BJ (cell line): ENCODE data around the gene ST7. TPM values are rescaled to one million over a fixed set of nuclear protein-coding genes. Genes with fewer than 3 reads are reported as not detected.

ENCODE experiments used
- CTCF ChIA-PET: fragments of 350-600 bp; formaldehyde crosslinking; extraction: SDS; loops from one replicate; lab custom pipeline; 2021; ENCODE audit warnings: antibody characterized with exemption, inconsistent platforms; lab: Yijun Ruan, JAX
- POLR2A ChIA-PET: fragments of 300-600 bp; sonication (Branson Sonifier 250); formaldehyde crosslinking; extraction: SDS; loops from one replicate; lab custom pipeline; 2021; ENCODE audit warnings: antibody characterized with exemption; lab: Charles Lee
- DNase-seq: peaks from one replicate; pipeline ENCODE4 v3.0.0-alpha.2; 2011; ENCODE audit warnings: low read depth
- H3K27me3 ChIP-seq: 2 replicates; pipeline ENCODE4 v1.6.0; 2011; ENCODE audit warnings: low read length; ENCODE audit not compliant: control insufficient read depth, insufficient read depth
- H3K36me3 ChIP-seq: 2 replicates; pipeline ENCODE4 v1.5.1; 2011; ENCODE audit warnings: low read length; ENCODE audit not compliant: control insufficient read depth, insufficient read depth
- H3K4me3 ChIP-seq: 2 replicates; pipeline ENCODE4 v1.5.1; 2011; ENCODE audit warnings: low read depth, mild to moderate bottlenecking, control low read depth, low read length
- CTCF ChIP-seq: IDR thresholded peaks from 2 replicates; pipeline ENCODE4 v1.5.1; 2011; ENCODE audit warnings: low read depth, mild to moderate bottlenecking, control low read depth, inconsistent platforms, low read length, moderate library complexity; ENCODE audit not compliant: insufficient read depth
- polyA plus RNA-seq: library from polyadenylated mRNA; depleted of rRNA; stranded (reverse); fragments of >200 nt; gene quantifications from 2 replicates; pipeline ENCODE4 v1.2.3, GENCODE V29; 2011

Gene ST7
- polyA plus RNA-seq, 1 experiment = 16.0 TPM

DNA sequence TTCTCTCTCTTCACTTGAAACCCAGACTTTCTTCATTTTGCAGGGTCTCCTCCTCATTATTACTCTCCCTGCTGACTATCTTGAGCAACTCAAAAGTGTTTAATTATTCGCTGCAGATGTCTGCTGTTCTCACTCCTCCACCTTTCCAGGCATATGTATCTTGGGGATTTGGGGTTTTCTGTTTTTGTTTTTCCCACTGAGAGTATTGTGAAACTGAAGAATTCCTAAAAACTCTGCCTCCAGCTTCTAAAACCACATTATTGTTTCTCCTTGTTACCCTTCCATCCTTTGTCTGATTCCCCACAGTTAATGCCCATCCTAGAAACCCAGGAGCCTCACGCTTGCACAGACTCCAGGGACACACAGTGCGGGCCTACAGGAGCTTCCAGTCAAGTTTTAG is 318.3 kb downstream of the ST7 start:
- no peak for DNase-seq
- CTCF ChIA-PET = interaction anchor here (1.2 kb wide), 1 partner anchor 9 kb away, joined by 3 read pairs; no protein-coding TSS in a partner anchor
- Histone ChIP-seq H3K27me3 (no peaks in the 10 kb centered on the region), H3K36me3 (no peaks in the 10 kb centered on the region), H3K4me3 (no peak overlapping the region)
- POLR2A ChIA-PET = no interaction called here
- TF ChIP-seq CTCF = no peak

- no peaks in the 10 kb centered on the region for H3K36me3 ChIP-seq
- no peak for TF ChIP-seq CTCF
- no peak overlapping the region for H3K4me3 ChIP-seq
- H3K27me3 ChIP-seq = no peaks in the 10 kb centered on the region
- ChIA-PET POLR2A (no interaction called here), CTCF (interaction anchor here (1.7 kb wide), 1 partner anchor 8 kb away, joined by 4 read pairs; no protein-coding TSS in a partner anchor)
- no peak for DNase-seq
Observed at GRCh38 chr7:117272017-117272759, 318.9 kb downstream of the ST7 start.

DNA sequence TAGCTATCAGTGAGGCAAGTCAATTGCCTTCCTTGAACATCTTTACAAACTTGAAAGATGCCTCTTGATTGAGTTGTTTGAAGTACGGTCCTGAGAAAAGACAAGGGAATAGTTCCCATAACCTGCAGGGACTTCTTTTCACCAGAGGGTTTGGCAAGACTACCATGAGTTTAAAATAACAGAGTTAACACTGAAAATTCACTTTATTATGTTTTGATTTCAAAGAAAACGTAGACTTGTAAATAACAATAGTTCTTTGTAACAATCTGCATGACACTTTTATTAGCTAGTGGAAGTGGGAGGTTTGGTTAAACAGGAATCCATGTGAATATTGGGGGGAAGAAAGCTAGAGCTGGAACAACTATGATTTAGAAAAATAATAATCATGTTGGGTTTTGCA is 320.0 kb downstream of the ST7 start:
- TF ChIP-seq CTCF = no peak
- CTCF ChIA-PET = interaction anchor here (1.7 kb wide), 1 partner anchor 10 kb away, joined by 4 read pairs; no protein-coding TSS in a partner anchor

GRCh38 chr7:117273814-117274225 is 320.5 kb downstream of the ST7 start:
- CTCF ChIA-PET = no interaction called here
- Histone ChIP-seq H3K4me3 (no peak overlapping the region), H3K36me3 (no peaks in the 10 kb centered on the region), H3K27me3 (no peaks in the 10 kb centered on the region)
- no peak for TF ChIP-seq CTCF
- POLR2A ChIA-PET = no interaction called here
- no peak for DNase-seq

More for the DNA sequence above, 320.0 kb downstream of the ST7 start:
- H3K27me3 ChIP-seq = no peaks in the 10 kb centered on the region
- no peak overlapping the region for H3K4me3 ChIP-seq
- DNase-seq = no peak
- H3K36me3 ChIP-seq = no peaks in the 10 kb centered on the region
- POLR2A ChIA-PET = no interaction called here

DNA sequence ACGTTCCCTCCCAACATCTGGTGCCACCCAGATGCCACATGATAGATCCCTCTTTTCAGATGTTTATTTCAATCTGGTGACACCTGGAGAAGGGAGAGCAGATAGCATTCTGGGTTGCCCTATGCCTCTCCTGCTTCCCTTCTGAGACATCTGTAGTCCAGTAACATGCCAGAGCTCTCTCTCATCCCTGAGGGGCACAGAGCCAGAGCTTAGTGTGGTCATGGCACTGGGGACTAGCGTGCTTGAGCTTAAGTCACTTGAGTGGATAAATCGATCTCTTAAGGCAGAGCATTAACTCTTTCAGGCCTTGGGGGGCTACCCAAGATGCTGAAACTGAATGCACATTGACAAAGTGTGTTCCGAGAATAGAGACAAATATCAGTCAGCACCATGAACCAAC is 321.6 kb downstream of the ST7 start:
- DNase-seq = no peak
- no peaks in the 10 kb centered on the region for H3K36me3 ChIP-seq
- ChIA-PET POLR2A (no interaction called here), CTCF (no interaction called here)
- no peak for TF ChIP-seq CTCF
- H3K27me3 ChIP-seq = no peaks in the 10 kb centered on the region
- H3K4me3 ChIP-seq = no peak overlapping the region
